HFFc6 (cell line): Measurements from ENCODE around the gene BABAM2. TPM values are rescaled to one million over a fixed set of nuclear protein-coding genes. Genes with fewer than 3 reads are reported as not detected.
A peak's percentile ranks its signal among the peaks of the same experiment; 100 is the strongest.

Source experiments
- DNase-seq: peaks from one replicate; pipeline ENCODE4 v3.0.0-alpha.2; 2018
- H3K27ac Mint-ChIP-seq: 2 replicates; pipeline ENCODE4 v1.8.0; 2020; ENCODE audit warnings: mild to moderate bottlenecking, mixed read lengths
- H3K27me3 Mint-ChIP-seq: 2 replicates; pipeline ENCODE4 v1.8.0; 2021; ENCODE audit warnings: mild to moderate bottlenecking, moderate library complexity, mixed read lengths; ENCODE audit not compliant: insufficient read depth
- H3K36me3 Mint-ChIP-seq: 2 replicates; pipeline ENCODE4 v1.8.0; 2021; ENCODE audit warnings: low read depth, mixed read lengths
- H3K4me1 Mint-ChIP-seq: 2 replicates; pipeline ENCODE4 v1.8.0; 2020; ENCODE audit warnings: low read depth, mixed read lengths
- H3K4me3 Mint-ChIP-seq: 2 replicates; pipeline ENCODE4 v1.8.0; 2020; ENCODE audit warnings: mild to moderate bottlenecking, moderate library complexity, mixed read lengths
- H3K9me3 Mint-ChIP-seq: 2 replicates; pipeline ENCODE4 v1.8.0; 2020; ENCODE audit warnings: mild to moderate bottlenecking, mixed read lengths
- total RNA-seq, 6 experiments: library from RNA; stranded (reverse); fragmentation: NEBNext Ultra II Directional; extraction: Animal tissue kit (Norgen Biotek cat#: 25700); gene quantifications; 2 replicates in 1 of 6; 3 replicates in 5 of 6; pipeline ENCODE4 v1.2.3, GENCODE V29; 2021
- TF ChIP-seq, protein P1 (sequence below): fragments of 200-600 bp; sonication (generic); IDR thresholded peaks from 2 replicates; pipeline ENCODE4 v1.5.0; 2021; ENCODE audit warnings: antibody characterized with exemption, mild to moderate bottlenecking

BABAM2 gene
- total RNA-seq, 6 experiments from 2014 or later: 30.8 to 46.6 (median 41.2) TPM

- H3K4me3 Mint-ChIP-seq: no peak overlapping the region
- no peak for DNase-seq
- peaks cover 57% of the 10 kb centered on the region for H3K4me1 Mint-ChIP-seq
- H3K27ac Mint-ChIP-seq: peak overlapping the region; percentile 44
- TF ChIP-seq, protein P1, sequence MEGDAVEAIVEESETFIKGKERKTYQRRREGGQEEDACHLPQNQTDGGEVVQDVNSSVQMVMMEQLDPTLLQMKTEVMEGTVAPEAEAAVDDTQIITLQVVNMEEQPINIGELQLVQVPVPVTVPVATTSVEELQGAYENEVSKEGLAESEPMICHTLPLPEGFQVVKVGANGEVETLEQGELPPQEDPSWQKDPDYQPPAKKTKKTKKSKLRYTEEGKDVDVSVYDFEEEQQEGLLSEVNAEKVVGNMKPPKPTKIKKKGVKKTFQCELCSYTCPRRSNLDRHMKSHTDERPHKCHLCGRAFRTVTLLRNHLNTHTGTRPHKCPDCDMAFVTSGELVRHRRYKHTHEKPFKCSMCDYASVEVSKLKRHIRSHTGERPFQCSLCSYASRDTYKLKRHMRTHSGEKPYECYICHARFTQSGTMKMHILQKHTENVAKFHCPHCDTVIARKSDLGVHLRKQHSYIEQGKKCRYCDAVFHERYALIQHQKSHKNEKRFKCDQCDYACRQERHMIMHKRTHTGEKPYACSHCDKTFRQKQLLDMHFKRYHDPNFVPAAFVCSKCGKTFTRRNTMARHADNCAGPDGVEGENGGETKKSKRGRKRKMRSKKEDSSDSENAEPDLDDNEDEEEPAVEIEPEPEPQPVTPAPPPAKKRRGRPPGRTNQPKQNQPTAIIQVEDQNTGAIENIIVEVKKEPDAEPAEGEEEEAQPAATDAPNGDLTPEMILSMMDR: peak; percentile 39; the same call in 1 of the 2 replicates
- H3K9me3 Mint-ChIP-seq: no peaks in the 10 kb centered on the region
- no peaks in the 10 kb centered on the region for H3K36me3 Mint-ChIP-seq
- no peaks in the 10 kb centered on the region; the same call in none of the 2 replicates for H3K27me3 Mint-ChIP-seq
Observed at GRCh38 chr2:28340312-28341202, 450.0 kb downstream of the BABAM2 start.

GRCh38 chr2:28341208-28341891, 450.8 kb downstream of the BABAM2 start:
- H3K27me3 Mint-ChIP-seq: no peaks in the 10 kb centered on the region; the same call in none of the 2 replicates
- peak overlapping the region; percentile 90 for H3K27ac Mint-ChIP-seq
- TF ChIP-seq, protein P1: no peak
- no peaks in the 10 kb centered on the region for H3K36me3 Mint-ChIP-seq
- H3K4me3 Mint-ChIP-seq: peak overlapping the region; percentile 73; the same call in 1 of the 2 replicates
- no peak for DNase-seq
- peaks cover 60% of the 10 kb centered on the region for H3K4me1 Mint-ChIP-seq
- no peaks in the 10 kb centered on the region for H3K9me3 Mint-ChIP-seq

DNA sequence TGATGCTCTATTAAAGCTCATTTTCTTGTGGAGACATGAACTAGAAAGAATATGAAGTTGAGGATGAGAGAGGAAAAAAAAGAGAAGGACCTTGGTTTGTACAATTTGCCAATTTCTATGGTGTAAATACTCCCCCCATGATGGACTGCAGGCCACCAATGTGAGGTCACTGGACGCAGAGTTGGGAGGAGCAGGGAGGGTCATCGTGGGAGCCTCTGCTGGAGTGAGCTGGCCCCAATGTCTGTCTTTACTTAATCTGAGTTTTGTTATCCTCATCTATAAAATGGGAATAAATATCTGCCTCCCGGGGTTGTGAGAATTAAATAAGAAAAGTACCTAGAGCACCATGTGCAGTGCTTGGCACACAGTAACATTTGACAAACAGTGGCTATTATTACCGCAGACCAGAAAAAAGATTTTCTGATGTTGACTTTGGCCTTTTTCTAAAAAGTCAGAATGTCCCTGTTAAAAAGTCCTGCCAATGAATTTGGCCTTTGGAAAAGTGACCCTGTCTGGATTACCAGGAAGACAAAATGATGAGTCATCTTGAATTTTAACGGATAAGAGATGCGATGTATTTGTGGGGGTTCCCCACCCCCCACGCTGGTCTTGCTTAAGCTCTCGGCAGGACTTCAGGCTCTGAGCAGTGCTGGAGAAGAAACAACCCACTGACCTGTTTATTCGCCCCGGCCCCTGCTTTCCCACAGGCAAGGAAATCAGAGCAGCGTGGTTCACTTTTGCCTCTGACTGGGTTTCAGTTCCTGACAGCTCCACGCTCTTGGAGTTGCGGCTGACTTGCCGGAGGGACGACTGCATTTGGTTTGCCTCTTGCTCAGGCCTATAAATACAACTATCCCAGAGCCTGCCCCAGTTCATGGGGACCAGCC, 451.8 kb downstream of the BABAM2 start:
- peak overlapping the region; percentile 73 for H3K4me3 Mint-ChIP-seq

DNA sequence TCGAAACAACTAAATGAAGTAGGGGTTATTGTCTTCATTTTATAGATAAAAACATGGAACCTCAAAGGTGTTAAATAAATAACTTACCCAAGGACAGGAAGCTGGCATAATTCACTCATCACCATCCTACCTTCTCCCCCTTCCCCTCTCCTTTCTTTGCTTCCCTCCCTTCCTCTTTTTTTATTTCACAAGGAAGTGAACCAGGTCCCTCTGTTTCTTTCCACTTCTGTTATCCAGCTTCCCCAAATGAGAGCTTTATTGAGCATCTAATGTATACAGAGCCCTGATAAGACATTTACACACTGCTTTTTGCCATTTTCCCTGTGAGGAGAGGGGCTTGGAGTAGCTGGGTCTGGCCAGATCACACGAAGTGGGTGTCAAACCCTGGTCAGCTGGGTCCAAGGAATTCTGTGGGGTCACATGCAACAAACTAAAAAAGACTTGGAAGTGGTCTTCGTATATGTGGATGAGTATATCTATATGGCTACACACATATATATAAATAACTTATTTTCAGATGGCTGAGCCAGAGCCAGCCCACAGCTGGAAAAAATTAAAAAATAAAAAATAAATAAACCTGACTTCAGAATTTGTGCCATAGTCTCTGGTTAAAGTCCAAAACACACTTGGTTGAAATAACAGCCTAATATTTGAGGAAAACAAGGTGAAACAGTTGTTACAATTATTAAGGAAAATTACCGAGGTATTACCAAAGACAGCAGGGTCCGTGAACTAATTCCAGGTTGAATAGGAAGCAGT, 452.8 kb downstream of the BABAM2 start:
- Mint-ChIP-seq H3K4me1 (peaks cover 58% of the 10 kb centered on the region), H3K9me3 (no peaks in the 10 kb centered on the region), H3K4me3 (no peak overlapping the region; the same call in 1 of the 2 replicates), H3K27me3 (no peaks in the 10 kb centered on the region; the same call in none of the 2 replicates), H3K36me3 (no peaks in the 10 kb centered on the region), H3K27ac (peak overlapping the region; percentile 90)
- DNase-seq: no peak
- TF ChIP-seq, protein P1: no peak

More for the DNA sequence above, 451.8 kb downstream of the BABAM2 start:
- Mint-ChIP-seq H3K4me1 (peaks cover 66% of the 10 kb centered on the region), H3K27me3 (no peaks in the 10 kb centered on the region; the same call in none of the 2 replicates), H3K9me3 (no peaks in the 10 kb centered on the region), H3K36me3 (no peaks in the 10 kb centered on the region), H3K27ac (peak overlapping the region; percentile 90)
- peak; percentile 28 for DNase-seq
- TF ChIP-seq, protein P1: no peak
